Lung microvascular endothelial cell (primary cell): ENCODE results near the gene MADCAM1. TPM values are rescaled to one million over a fixed set of nuclear protein-coding genes. Genes with fewer than 3 reads are reported as not detected.
A peak's percentile ranks its signal among the peaks of the same experiment; 100 is the strongest.
"Not testable (repeated sequence)": the region's sequence is repeated elsewhere in the genome, so short reads cannot be mapped to it uniquely, and the experiment has no call there.

Experiments
- DNase-seq, 2 donors: peaks; one replicate each; pipeline versions ENCODE4 v3.0.0 to v3.0.0-alpha.2; 2010; ENCODE audit warnings: low read depth in 2 of 2
- total RNA-seq: library from RNA; depleted of rRNA; stranded (reverse); fragments of >200 nt; gene quantifications from 2 replicates; pipeline ENCODE4 v1.2.1, GENCODE V29; 2014

Gene MADCAM1
- total RNA-seq = under 0.01 TPM in 1 of 2 replicates, not detected in the other

DNA sequence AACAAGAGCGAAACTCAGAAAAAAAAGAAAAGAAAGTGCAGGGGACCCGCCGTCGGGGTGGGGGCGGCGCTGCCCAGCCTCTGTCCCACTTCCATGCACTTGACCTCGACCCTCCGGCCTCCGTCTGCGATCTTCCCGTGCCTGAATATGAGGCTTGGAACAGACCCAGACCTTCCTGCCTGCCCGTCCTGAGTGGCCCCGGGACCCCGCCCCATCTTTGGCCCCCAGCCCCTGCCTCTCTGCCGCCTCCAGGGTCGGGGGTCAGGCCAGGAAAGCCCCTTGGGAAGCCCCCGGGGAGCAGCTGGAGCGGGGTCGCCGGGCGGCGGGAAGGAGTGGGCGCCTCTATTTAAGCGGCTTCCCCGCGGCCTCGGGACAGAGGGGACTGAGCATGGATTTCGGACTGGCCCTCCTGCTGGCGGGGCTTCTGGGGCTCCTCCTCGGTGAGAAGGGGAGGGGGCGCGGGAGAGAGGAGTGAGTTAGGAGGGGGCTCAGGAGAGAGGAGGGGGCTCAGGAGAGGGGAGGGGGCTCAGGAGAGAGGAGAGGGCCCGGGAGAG lies at the start of gene MADCAM1:
Gene MADCAM1, plus strand, starts transcription at position 375 of the 554 bp plus-strand sequence. Its CDS starts 14 bp downstream, at position 389.
- no peak for DNase-seq

DNA sequence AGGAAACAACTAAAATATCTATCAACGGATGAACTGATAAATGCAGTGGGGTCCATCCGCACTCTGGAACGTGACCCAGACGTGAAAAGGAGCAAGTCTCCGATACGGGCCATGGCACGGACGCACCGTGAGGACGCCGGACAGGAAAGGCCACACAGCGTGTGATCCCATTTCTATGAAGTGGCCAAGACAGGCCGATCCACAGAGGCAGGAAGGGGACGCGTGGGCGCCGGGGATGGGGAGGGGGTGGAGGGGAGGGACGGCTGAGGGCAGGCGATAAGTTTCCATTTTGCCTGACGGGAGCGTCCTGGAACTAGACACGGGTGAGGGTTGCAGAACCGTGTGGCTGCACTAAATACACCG lies 49.2 kb upstream of the MADCAM1 start:
- DNase-seq = peak in 1 of 2 donors; percentile 63

GRCh38 chr19:447816-448560 lies 48.3 kb upstream of the MADCAM1 start:
- peak in 1 of 2 donors; percentile 61 for DNase-seq

DNA sequence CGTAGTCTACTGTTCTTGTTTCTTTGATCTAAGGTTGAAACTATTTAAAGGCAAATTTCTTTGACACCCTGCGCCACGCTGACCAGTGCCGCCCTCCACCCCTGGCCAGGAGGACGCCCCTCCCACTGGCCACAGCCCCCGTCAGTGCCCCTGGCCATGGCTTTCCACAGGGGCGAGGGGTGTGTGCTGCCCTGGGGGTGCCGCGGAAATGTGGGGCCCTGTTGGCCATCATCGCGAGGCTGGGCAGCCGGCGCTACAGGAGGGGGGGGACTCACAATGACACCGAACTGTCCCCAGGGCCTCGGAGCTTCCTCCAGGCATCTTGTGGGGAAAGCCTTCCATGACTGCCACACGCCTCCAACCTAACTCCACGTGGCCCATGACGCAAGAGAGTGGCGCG lies 46.4 kb upstream of the MADCAM1 start:
- DNase-seq = no peak

- not testable (repeated sequence) for DNase-seq
Observed at GRCh38 chr19:450912-451481, 45.3 kb upstream of the MADCAM1 start.

GRCh38 chr19:452829-453228 lies 43.5 kb upstream of the MADCAM1 start:
- DNase-seq = no peak

DNA sequence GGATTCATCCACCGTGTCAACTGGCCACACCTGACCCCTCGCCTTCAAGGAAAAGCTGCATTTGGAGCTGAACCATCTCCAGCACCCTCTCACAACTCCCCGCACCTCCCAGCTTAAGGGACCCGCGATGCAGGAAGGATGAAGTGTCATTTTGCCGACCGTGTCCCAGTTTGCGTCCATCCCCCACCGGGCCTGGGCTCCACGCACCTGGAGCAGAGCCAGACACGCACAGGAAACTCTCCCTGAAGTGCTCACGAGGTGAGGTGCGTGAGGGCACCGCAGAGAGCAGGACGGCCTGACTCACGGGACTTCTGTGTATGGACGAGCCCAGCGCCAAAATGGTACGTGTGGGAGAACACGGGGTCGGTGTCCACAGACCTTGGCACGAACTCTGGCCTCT lies 42.7 kb upstream of the MADCAM1 start:
- no peak for DNase-seq

DNA sequence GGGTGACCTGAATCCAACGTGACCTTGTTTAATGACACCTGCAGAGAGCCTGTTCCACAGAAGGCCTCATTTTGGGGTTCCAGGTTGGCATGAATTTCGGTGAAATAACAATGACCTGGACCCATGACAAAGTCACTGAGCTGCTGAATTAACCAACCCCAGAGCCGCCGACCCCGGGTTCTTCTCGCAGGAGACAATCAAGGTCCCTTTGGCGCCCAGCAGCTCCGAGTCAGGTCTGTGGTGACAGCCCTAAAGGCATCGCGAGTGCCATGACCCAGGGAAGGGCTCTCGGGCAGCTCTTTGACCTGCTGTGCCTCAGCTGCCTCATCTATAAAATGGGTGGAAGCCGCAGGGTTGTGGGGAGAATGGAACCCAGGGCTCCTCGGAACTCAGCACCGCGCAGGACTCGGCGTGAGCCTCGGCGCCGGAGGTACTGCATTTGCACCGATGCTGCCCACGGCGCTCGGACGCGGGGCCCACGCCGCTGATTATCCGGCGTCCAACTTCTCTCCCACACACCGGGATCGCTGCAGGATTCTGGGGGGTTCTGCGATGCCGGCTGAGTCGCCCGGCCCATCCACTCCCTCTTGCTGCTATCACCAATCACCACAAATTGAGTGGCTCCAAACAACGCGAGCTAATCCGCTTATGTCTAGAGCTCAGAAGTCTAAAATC lies 41.1 kb upstream of the MADCAM1 start:
- no peak for DNase-seq

GRCh38 chr19:455851-456546 lies 40.3 kb upstream of the MADCAM1 start:
- no peak for DNase-seq

DNA sequence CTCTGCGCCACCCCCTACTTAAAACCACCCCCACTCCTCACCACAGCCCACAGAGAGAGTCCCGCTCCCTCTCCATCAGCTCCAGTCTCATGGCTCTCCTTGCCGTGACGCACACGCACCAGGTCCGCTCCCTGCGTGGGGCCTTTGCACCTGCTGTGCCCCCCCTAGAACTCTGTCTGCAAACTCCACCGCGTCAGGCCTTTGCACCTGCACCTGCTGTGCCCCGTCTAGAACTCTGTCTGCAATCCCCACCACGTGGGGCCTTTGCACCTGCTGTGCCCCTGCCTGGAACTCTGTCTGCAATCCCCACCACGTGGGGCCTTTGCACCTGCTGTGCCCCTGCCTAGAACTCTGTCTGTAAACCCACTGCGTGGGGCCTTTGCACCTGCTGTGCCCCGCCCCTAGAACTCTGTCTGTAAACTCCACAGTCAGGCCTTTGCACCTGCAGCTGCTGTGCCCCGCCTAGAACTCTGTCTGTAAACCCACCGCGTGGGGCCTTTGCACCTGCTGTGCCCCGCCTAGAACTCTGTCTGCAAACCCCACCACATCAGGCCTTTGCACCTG lies 39.7 kb upstream of the MADCAM1 start:
- DNase-seq = no peak

- no peak for DNase-seq
Observed at GRCh38 chr19:457636-458035, 38.6 kb upstream of the MADCAM1 start.

DNA sequence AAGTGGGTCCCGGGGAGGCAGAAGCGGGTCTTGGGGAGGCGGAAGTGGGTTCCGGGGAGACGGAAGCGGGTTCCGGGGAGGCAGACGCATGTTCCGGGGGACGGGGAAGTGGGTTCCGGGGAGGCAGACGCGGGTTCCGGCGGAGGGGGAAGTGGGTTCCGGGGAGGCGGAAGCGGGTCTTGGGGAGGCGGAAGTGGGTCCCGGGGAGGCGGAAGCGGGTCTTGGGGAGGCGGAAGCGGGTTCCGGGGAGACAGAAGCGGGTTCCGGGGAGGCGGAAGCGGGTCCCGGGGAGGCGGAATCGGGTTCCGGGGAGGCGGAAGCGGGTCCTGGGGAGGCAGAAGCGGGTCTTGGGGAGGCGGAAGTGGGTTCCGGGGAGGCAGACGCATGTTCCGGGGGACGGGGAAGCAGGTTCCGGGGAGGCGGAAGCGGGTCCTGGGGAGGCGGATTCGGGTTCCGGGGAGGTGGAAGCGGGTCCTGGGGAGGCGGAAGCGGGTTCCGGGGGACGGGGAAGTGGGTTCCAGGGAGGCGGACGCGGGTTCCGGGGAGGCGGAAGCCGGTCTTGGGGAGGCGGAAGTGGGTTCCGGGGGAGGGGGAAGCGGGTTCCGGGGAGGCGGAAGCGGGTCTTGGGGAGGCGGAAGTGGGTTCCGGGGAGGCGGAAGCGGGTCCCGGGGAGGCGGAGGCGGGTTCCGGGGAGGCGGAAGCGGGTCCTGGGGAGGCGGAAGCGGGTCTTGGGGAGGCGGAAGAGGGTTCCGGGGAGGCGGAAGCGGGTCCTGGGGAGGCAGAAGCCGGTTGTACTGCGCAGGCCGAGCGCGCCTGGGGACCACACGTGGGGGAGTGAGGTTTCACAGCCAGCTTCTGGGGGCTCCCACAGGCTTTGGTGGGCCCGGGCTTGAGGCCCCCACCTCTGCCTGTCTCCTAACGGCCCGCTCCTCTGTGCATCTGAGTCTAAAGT lies 37.9 kb upstream of the MADCAM1 start:
- DNase-seq = no peak

GRCh38 chr19:459724-460511 lies 36.4 kb upstream of the MADCAM1 start:
- DNase-seq = peak; percentile 43 to 76

- peak in 1 of 2 donors; percentile 66 for DNase-seq
Observed at GRCh38 chr19:460877-461720, 35.2 kb upstream of the MADCAM1 start, which contains the start of gene SHC2. SHC2 (minus strand) TSS chr19:461033; CDS start chr19:460996, 37 bp downstream.

GRCh38 chr19:461721-462551 lies 34.4 kb upstream of the MADCAM1 start:
- DNase-seq = no peak

- no peak for DNase-seq
Observed at GRCh38 chr19:463483-464207, 32.6 kb upstream of the MADCAM1 start.

GRCh38 chr19:464208-464545 lies 32.1 kb upstream of the MADCAM1 start:
- DNase-seq = no peak
